Renal cortex interstitium (tissue), 11 donors: Measurements from ENCODE around the gene NOC2L. TPM values are rescaled to one million over a fixed set of nuclear protein-coding genes. Genes with fewer than 3 reads are reported as not detected.
"Not testable (repeated sequence)": the region's sequence is repeated elsewhere in the genome, so short reads cannot be mapped to it uniquely, and the experiment has no call there.

Source experiments
- DNase-seq, 11 donors: peaks; one replicate each; pipeline ENCODE4 v3.0.0-alpha.2; 2013; ENCODE audit warnings: low read depth in 9 of 11, low spot score in 4 of 11; ENCODE audit errors: extremely low read depth in 1 of 11
- polyA plus RNA-seq, 3 donors: library from polyadenylated mRNA; unstranded; fragments of 120-200 nt; gene quantifications; one replicate each; pipeline ENCODE4 v1.2.1, GENCODE V29; 2013; ENCODE audit not compliant: insufficient read length in 3 of 3

The NOC2L gene
- polyA plus RNA-seq, 3 donors, result 52.0 to 64.3 (median 64.2) TPM

DNA sequence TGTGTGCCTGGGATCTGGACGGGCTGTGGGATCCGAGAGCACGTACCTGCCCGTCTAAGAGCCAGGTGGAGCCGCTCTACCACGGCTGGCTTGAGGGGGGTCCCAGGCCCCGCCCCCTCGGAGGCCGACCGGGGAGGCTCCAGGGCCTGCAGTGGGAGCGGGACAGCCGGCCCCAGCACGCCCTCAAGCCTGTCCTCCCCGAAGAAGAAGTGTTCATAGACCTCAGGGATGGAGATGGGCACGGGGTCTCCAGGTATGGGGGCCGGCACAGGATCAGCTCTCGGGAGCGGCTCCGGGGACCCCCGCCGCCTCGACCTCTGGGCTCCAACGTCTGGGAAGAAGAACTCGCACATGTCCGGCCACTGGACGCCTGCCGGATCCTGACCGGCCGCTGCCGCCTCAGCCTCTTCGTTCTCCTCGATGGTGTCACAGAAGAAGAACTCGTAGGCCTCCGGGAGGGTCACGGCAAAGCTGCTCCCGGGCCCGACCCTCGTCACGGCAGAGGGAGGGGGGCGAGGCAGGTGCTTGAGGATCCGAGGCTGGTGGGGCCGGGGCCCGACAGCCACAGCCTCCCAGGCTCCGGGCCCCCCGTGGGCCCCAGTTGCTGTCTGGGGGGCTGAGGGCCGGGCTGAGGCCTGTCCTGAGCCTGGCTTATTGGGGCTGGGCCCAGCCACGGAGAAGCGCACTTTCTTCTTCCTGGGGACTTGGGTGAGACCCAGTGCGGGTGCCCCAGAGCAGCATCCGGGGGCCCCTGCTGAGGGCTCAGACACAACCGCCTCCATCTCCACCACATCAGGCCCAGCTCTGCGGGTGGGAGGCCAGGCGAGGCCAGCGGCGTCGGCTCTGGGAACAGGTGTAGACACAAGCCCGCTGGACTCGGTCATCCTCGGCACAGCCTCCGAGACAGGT is 20.0 kb upstream of the NOC2L start:
- DNase-seq, result no peak

DNA sequence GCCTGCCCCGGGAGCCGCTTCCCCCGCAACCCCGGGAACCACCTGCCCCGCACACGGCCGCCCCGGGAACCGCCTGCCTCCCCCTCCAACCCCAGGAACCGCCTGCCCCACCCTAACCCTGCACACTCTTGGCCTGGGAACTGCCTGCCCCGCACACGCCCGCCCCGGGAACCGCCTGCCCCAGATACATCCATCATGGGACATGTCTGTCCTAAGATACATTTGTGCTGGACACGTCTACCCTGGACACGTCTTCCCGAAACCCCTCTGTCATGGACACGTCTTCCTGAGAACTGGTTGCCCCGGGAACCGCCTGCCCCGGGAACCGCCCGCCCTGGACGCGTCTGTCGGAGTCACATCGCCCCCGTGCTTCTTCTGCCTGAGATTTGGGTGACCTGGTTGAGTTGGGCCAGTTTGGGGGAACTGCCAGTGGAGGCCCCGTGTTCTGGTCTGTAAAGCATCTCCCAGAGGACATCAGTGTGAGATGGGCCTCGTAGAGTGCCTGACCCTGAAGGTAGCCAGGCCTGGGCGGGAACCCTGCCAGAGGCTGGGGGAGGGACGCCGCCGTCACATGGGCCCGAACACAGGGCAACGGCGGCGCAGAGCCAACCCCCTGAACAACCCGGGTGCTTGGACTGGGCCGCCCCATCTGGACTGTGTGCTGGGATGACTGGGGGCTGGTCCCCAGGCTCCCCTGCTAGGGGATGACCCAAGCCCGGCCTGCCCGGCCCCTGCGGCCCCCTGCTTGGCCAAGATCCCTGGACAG is 19.2 kb upstream of the NOC2L start:
- DNase-seq, result no peak

DNA sequence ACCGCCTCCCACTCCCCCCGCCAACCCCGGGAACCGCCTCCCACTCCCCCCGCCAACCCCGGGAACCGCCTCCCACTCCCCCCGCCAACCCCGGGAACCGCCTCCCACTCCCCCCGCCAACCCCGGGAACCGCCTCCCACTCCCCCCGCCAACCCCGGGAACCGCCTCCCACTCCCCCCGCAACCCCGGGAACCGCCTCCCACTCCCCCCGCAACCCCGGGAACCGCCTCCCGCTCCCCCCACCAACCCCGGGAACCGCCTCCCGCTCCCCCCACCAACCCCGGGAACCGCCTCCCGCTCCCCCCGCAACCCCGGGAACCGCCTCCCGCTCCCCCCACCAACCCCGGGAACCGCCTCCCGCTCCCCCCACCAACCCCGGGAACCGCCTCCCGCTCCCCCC is 17.7 kb upstream of the NOC2L start:
- DNase-seq, result not testable (repeated sequence)

DNA sequence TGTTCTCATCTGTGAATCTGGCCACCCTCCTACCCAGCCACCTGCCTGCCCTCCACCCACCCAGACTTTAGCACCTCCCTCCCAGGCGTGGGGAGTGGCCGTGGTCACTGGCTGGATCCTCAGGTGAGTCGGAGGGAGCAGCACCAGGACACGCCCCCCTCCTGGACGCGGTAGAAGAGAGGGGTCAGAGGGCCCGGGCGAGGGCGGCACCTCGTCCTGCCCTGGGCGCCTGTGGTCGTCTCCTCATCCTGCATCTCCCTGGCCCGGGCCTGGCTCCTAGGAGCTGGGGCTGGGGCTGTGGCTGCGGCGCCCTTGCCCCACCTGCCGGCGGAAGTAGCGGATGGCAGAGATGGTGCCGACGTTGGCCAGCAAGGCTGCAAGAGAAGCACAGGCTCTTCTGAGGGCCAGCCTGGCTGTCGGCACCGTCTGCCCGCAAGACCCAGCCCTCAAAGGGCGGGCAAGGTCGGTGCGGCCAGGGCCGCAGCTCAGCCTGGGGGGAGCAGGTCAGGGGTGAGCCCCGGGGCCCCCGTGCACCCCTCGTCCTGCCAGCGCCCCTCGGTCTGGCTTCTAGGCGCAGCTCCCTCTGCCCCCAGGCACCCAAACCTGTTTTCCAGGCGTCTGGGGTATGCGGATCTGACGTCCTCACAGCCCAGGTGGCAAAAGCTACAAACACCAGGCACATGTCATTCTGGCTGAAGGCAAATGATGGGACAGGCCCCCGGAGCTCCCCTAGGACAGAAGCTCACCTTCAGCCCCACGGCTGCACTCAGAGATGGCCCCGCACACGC is 17.0 kb upstream of the NOC2L start:
- DNase-seq, result peak in 1 of 11 donors; percentile 38

DNA sequence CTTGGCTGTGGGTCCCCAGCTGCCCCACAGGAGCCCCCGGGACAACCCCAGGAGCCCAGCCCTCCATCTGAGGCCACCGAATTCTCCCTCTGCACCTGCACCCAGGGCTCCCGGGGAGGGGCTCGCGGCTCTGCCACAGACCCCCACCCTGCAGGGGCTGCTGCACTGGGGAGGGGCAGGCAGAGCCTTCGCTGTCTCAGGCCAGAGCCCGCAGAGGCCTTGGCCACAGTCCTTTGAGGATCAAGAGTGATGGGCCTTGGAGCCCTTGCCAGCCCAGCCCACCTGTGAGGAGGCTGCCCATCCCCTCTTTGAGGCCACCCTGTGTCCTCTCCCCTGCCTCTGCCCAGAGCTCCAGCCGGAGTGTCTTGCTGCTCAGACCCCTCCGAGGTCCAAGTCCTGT is 16.3 kb upstream of the NOC2L start:
- DNase-seq, result no peak

DNA sequence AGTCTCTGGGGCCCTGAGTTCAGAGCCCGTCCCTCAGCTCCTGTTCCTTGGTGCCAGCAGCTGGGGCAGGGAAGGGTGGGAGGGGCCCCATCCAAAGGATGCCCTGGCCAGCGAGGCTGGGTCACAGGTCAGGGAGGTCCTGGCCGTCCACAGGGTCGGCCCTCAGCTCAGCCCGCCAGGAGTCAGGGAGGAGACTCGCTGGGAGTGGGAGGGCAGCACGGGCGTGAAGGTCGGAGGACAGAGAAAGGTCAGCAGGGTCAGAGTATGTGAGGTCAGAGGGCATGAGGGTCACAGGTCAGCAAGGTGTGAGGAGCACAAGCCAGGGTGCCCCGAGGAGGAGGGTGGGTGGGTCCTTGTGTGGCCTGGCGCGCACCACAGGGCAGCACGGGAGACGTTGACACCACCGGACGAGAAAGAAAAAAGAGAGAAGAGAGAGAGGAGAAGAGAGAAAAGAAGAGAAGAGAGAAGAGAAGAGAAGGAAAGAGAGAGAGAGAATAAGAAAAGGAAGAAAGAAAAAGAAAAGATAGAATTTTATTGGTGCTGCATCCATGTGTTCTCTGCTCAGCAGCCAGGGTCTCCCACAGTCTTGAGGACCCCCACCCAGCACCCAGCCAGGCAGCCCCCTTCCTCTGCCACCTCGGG is 15.8 kb upstream of the NOC2L start:
- no peak for DNase-seq

DNA sequence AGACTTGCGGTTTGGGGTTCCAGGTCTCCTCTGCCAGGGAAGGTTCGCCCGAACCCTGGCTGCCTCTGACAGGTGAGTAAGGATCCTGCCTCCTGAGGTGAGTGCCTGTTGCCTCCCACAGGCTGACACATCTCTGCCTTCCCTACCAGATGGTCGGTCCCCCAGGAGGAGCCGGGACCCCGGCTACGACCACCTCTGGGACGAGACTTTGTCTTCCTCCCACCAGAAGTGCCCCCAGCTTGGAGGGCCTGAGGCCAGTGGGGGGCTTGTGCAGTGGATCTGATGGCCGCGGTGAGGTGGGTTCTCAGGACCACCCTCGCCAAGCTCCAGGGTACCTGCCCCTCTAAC is 15.2 kb upstream of the NOC2L start:
- no peak for DNase-seq

DNA sequence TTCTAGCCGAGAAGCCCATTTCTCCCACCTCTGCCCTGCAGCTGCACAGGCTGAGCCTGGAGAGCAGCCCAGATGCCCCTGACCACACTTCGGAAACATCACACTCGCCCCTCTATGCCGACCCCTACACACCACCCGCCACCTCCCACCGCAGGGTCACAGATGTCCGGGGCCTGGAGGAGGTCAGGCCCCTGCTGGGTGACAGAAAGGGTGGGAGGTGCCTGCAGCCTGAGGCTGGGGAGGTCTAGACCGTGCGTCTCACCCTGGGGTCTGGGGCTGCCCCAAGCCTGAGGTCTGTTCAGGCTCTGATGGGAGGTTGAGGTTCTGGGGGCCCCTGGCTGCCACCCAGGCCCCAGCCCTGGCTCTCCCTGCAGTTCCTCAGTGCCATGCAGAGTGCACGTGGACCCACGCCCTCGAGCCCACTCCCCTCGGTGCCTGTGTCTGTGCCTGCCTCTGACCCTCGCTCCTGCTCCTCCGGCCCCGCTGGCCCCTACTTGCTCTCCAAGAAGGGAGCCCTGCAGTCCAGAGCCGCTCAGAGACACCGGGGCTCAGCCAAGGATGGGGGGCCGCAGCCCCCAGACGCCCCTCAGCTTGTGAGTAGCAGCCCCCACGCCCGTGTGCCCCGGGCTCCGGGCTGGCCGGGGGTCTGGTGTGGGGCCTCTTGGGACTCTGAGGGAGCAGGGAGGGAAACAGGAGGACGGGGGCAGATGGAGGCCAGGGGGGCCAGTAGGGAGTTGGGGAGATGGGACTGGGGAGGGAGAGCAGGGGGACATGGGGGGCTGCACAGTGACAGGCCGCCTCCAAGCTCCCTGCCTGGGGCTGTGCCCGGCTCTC is 14.6 kb upstream of the NOC2L start:
- DNase-seq, result no peak

DNA sequence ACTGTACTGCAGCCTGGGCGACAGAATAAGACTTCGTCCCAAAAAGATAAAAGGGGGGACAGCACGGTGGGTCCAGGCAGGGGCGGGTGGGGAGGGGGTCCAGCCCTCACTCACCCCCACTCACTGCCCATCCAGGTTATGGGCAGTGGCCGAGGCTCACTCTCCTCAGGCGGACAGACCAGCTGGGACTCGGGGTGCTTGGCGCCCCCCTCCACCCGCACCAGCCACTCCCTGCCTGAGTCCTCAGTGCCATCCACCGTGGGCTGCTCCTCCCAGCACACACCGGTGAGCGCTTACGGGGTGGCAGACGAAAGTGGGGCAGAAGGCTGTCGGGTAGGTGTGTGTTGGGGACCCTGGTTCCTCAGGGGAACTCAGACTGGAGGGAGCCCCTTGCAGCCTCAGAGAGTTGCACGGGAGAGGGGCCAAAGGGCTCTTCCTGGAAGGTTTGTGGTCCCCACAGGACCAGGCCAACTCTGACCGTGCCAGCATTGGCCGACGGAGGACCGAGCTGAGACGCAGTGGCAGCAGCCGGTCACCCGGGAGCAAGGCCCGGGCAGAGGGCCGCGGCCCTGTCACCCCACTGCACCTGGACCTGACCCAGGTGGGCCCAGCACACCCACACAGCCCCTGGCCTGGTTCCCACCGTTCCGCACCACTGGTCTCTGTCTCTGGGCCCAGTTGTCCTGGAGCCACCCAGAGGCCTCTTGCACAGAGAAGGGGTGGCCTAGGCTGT is 13.8 kb upstream of the NOC2L start:
- DNase-seq, result no peak

DNA sequence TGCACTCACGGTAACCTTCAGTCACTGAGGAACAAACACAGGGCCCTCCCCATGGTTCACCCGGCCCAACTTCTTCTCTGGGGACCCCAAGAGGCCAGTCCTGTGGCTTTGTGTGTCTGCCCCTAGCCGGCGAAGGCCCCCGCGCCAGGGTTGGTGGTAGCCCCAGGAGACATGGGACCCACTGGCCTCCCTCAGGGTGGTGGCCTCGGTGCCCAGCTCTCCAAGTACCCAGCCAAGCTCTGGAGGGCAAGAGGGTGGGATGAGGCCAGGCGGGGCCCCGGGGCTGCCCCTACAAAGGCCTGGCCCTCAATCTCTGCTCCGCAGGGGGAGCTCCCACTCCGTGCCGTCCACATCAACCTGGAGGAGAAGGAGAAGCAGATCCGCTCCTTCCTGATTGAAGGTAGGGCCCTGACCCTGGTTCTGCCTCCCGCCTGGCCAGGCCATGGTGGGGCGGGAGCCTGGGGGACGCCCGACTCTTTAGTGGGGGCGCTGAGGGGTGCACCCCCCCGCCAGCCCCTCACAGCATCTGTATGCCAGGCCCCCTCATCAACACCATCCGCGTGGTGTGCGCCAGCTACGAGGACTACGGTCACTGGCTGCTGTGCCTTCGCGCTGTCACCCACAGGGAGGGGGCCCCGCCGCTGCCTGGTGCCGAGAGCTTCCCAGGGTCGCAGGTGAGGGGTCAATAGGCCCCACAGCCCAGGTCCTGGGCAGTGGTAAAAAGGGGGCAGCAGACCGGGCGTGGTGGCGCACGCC is 12.9 kb upstream of the NOC2L start:
- DNase-seq, result no peak

DNA sequence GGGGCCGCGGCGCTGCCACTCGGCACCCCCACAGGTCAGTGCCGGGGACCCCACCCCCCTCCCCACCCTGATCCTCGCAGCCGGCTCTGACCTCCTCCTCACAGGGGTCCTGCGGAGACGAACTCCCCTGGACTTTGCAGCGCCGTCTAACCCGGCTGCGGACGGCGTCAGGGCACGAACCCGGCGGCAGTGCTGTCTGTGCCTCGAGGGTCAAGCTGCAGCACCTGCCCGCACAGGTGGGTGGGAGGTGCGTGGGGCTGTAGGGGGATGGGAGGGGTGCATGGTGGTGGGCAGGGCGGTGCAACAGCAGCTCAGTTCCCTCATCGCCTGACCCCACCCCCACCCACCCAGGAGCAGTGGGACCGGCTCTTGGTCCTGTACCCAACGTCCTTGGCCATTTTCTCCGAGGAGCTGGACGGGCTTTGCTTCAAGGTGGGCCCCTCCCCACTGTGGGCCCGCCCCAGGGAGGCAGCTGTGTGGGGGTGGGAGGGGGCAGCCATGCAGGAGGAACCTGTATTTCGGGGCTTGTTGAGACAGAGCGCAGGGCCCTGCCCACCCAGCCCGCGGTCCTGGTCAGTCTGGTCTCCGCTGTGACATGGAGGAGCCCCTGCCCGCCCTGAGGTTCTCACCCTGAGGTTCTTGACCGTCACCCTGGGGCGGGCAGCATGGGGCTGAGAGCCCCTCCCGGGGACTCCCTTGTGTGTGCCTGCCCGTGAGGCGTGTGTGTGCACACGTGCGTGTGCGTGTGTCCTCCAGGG is 12.1 kb upstream of the NOC2L start:
- no peak for DNase-seq

DNA sequence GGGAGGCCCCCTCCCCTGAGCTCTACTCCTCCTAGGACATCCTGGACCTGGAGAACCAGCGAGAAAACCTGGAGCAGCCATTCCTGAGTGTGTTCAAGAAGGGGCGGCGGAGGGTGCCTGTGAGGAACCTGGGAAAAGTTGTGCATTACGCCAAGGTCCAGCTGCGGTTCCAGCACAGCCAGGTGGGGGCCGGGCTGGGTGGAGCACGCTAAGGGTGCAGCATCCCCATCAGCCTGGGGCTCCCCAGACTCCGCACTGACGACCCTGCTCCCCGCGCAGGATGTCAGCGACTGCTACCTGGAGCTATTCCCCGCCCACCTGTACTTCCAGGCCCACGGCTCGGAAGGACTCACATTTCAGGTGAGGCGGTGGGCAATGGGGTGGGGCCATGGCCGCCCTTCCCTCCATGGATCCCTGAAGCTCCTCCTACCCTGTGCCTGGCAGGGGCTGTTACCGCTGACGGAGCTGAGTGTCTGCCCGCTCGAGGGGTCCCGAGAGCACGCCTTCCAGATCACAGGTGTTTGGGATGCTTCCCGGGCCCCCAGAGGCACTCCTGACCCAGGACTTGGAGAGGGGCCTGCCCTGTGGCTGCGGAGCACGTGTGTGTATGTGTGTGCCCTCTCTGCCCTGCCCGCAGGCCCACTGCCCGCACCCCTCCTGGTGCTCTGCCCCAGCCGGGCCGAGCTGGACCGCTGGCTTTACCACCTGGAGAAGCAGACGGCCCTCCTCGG is 11.4 kb upstream of the NOC2L start:
- no peak for DNase-seq

DNA sequence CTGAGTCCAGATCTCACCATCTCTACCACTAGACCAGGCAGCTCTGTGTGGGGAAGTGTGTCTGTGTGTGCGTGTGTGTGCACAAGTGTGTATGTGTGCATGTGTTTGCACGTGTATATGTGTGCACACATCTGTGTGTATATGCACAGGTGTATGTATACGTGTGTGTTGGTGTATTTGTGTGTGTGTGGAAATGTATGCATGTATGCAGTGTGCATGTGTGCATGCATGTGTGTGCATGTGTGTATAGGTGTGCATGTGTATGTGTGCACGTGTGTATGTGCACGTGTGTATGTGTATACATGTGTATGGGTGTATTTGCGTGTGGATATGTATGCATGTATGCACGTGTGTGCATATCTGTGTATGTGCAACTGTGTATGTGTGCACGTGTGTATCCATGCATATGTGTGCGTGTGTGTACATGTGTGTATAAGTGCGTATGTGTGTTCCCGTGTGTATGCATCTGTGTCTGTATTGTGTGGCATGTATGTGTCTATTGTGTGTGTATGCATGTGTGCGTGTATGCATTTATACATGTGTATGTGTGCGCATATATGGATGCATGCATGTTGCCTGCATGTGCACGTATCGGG is 10.3 kb upstream of the NOC2L start:
- no peak for DNase-seq

DNA sequence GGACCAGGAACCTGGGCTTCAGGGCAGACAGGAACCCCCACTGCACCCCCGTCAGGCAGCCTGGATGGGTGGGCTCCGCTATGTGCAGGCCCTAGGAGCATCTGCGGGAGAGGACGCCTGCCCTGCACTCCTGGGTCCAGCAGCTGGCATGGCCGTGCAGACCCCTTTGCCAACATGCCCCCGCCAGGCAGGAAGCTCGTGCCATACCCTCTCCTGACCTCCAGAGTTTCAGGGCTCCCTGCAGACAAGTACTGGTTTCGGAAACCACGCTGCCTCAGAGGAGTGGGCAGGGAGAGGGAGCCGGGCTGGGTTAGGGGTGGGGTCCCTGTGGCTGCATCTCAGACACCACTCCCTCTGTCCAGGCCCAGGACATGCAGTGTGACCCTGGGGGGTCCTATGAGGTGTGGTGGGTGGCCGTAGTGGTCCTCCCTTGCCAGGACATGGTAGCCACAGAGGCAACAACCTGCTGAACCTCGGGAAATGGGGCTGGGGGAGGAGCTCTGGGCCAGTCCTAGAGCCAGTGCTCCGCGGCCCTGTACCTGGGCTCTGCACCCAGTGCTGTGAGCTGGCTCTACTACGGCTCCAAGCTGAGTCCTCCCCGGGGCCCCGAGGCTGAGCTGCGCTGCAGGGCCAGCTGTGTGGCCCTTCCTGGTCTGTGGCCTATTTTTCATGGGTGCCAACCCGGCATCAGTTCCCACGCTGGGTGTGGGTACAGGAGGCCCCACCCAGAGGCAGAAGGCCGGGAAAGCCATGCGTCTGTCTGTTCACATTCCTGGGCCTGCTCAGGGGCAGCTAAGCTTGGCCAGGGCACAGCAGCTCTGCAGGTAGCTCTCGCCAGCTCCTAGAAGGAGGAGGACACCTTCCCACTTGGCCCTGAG is 8.6 kb upstream of the NOC2L start:
- DNase-seq, result no peak
